ENCODE measurements around the gene LHX5. TPM values are rescaled to one million over a fixed set of nuclear protein-coding genes. Genes with fewer than 3 reads are reported as not detected.

Gene LHX5
- total RNA-seq, 4 donors from 2014 or later, result not detected

GRCh38 chr12:113424915-113425823, 46.5 kb downstream of the LHX5 start:
- Histone ChIP-seq H3K4me3 (no peak overlapping the region), H3K9me3 (no peaks in the 10 kb centered on the region), H3K27ac (no peak overlapping the region), H3K36me3 (no peaks in the 10 kb centered on the region), H3K4me1 (peaks cover 0 to 17% (median 2%) of the 10 kb centered on the region in 4 donors), H3K27me3 (no peaks in the 10 kb centered on the region)
- DNase-seq, result peak in 2 of 3 donors; percentile 73 to 77
- no peak for TF ChIP-seq POLR2A (IDR thresholded peaks at IDR 0.05)
- TF ChIP-seq CTCF (IDR thresholded peaks at IDR 0.05), result peak; percentile 39 to 76 (median 70)

- Histone ChIP-seq H3K4me1 (peaks cover 0 to 17% (median 2%) of the 10 kb centered on the region in 4 donors), H3K9me3 (no peaks in the 10 kb centered on the region), H3K36me3 (no peaks in the 10 kb centered on the region), H3K4me3 (no peak overlapping the region), H3K27ac (no peak overlapping the region), H3K27me3 (no peaks in the 10 kb centered on the region)
- TF ChIP-seq CTCF (IDR thresholded peaks at IDR 0.05) (no peak), POLR2A (IDR thresholded peaks at IDR 0.05) (no peak)
- DNase-seq, result no peak
Observed at GRCh38 chr12:113424456-113424855, 47.2 kb downstream of the LHX5 start.

GRCh38 chr12:113422886-113423669, 48.6 kb downstream of the LHX5 start:
- TF ChIP-seq POLR2A (IDR thresholded peaks at IDR 0.05), result no peak
- no peak for TF ChIP-seq CTCF (IDR thresholded peaks at IDR 0.05)
- H3K4me3 ChIP-seq, result peak overlapping the region in 3 of 4 donors; percentile 14 to 60 (median 59)
- H3K27ac ChIP-seq, result peak overlapping the region in 3 of 4 donors; percentile 57 to 73 (median 57)
- no peaks in the 10 kb centered on the region for H3K27me3 ChIP-seq
- H3K9me3 ChIP-seq, result no peaks in the 10 kb centered on the region
- DNase-seq, result no peak
- no peaks in the 10 kb centered on the region for H3K36me3 ChIP-seq
- H3K4me1 ChIP-seq, result peaks cover 0 to 17% (median 2%) of the 10 kb centered on the region in 4 donors

GRCh38 chr12:113422030-113422885, 49.4 kb downstream of the LHX5 start, which contains the start of gene SDSL:
Gene SDSL (plus strand): TSS chr12:113422380. CDS start chr12:113427983, 5,603 bp downstream.
- TF ChIP-seq POLR2A (IDR thresholded peaks at IDR 0.05), result peak; percentile 29 to 34
- no peak for TF ChIP-seq CTCF (IDR thresholded peaks at IDR 0.05)
- Histone ChIP-seq H3K9me3 (no peaks in the 10 kb centered on the region), H3K27me3 (no peaks in the 10 kb centered on the region), H3K36me3 (no peaks in the 10 kb centered on the region), H3K27ac (peak within 1 kb of the TSS; percentile 13 to 73 (median 57)), H3K4me1 (peaks cover 0 to 17% (median 2%) of the 10 kb centered on the region in 4 donors), H3K4me3 (peak within 1 kb of the TSS; percentile 14 to 60 (median 39))
- DNase-seq, result peak; percentile 19 to 79 (median 73)

Data from Peyer's patch (tissue), 4 donors.